HEK293 (cell line): ENCODE results near the gene ARHGAP4.

Experiments used
- CTCF ChIP-seq: fragments of 450-650 bp; formaldehyde crosslinking; IDR thresholded peaks from 2 replicates; pipeline ENCODE4 v1.5.1; 2016; ENCODE audit warnings: missing biosample characterization, missing genetic modification characterization
- HIC1 ChIP-seq: fragments of 450-650 bp; formaldehyde crosslinking; IDR thresholded peaks from 2 replicates; pipeline ENCODE4 v1.5.1; 2016; ENCODE audit warnings: missing biosample characterization, missing genetic modification characterization
- HOXC10 ChIP-seq: sonication (generic); formaldehyde crosslinking; IDR thresholded peaks from 2 replicates; pipeline ENCODE4 v1.8.1; 2023; ENCODE audit warnings: mild to moderate bottlenecking, missing genetic modification reagents
- IKZF3 ChIP-seq: fragments of 450-650 bp; IDR thresholded peaks from 2 replicates; pipeline ENCODE4 v1.5.0; 2018; ENCODE audit warnings: missing biosample characterization, mild to moderate bottlenecking, missing genetic modification characterization, moderate library complexity
- INSM2 ChIP-seq: fragments of 450-650 bp; formaldehyde crosslinking; IDR thresholded peaks from 2 replicates; pipeline ENCODE4 v1.5.1; 2016; ENCODE audit warnings: missing biosample characterization, missing genetic modification characterization
- KLF1 ChIP-seq: fragments of 450-650 bp; formaldehyde crosslinking; IDR thresholded peaks from 2 replicates; pipeline ENCODE4 v1.5.1; 2016; ENCODE audit warnings: missing biosample characterization, missing genetic modification characterization
- KLF8 ChIP-seq: fragments of 450-650 bp; formaldehyde crosslinking; IDR thresholded peaks from 2 replicates; pipeline ENCODE4 v1.5.1; 2016; ENCODE audit warnings: missing biosample characterization, missing genetic modification characterization
- OVOL3 ChIP-seq: fragments of 450-650 bp; formaldehyde crosslinking; IDR thresholded peaks from 2 replicates; pipeline ENCODE4 v1.5.1; 2016; ENCODE audit warnings: missing biosample characterization, missing genetic modification characterization
- PATZ1 ChIP-seq: fragments of 450-650 bp; formaldehyde crosslinking; IDR thresholded peaks from 2 replicates; pipeline ENCODE4 v1.5.1; 2016; ENCODE audit warnings: missing biosample characterization, missing genetic modification characterization
- PRDM1 ChIP-seq: fragments of 450-650 bp; formaldehyde crosslinking; IDR thresholded peaks from 2 replicates; pipeline ENCODE4; 2016; ENCODE audit warnings: missing biosample characterization, missing genetic modification characterization
- PRDM10 ChIP-seq: fragments of 450-650 bp; formaldehyde crosslinking; IDR thresholded peaks from 2 replicates; pipeline ENCODE4 v1.5.1; 2016; ENCODE audit warnings: missing biosample characterization, missing genetic modification characterization
- SP3 ChIP-seq: fragments of 450-650 bp; formaldehyde crosslinking; IDR thresholded peaks from 2 replicates; pipeline ENCODE4 v1.5.1; 2016; ENCODE audit warnings: missing biosample characterization, missing genetic modification characterization
- TRIM28 ChIP-seq: IDR thresholded peaks from 2 replicates; pipeline ENCODE4 v1.6.1; 2011; ENCODE audit warnings: low read length, control low read depth, borderline replicate concordance
- WT1 ChIP-seq: fragments of 450-650 bp; formaldehyde crosslinking; IDR thresholded peaks from 2 replicates; pipeline ENCODE4 v1.5.1; 2016; ENCODE audit warnings: missing biosample characterization, missing genetic modification characterization
- YY1 ChIP-seq: fragments of 450-650 bp; formaldehyde crosslinking; IDR thresholded peaks from 2 replicates; pipeline ENCODE4 v1.5.1; 2018; ENCODE audit warnings: missing biosample characterization, missing genetic modification characterization
- ZBTB6 ChIP-seq: fragments of 450-650 bp; formaldehyde crosslinking; IDR thresholded peaks from 2 replicates; pipeline ENCODE4 v1.5.1; 2017; ENCODE audit warnings: missing biosample characterization, missing genetic modification characterization
- ZNF133 ChIP-seq: fragments of 450-650 bp; formaldehyde crosslinking; IDR thresholded peaks from 2 replicates; pipeline ENCODE4 v1.5.1; 2016; ENCODE audit warnings: missing biosample characterization, missing genetic modification characterization
- ZNF16 ChIP-seq: fragments of 450-650 bp; formaldehyde crosslinking; IDR thresholded peaks from 2 replicates; pipeline ENCODE4 v1.5.1; 2016; ENCODE audit warnings: low read depth, missing biosample characterization, missing genetic modification characterization
- ZNF239 ChIP-seq: fragments of 450-650 bp; formaldehyde crosslinking; IDR thresholded peaks from 2 replicates; pipeline ENCODE4 v1.5.1; 2016; ENCODE audit warnings: missing biosample characterization, missing genetic modification characterization
- ZNF366 ChIP-seq: fragments of 450-650 bp; formaldehyde crosslinking; conservative IDR thresholded peaks from 2 replicates; pipeline ENCODE4 v1.5.1; 2016; ENCODE audit warnings: missing biosample characterization, missing genetic modification characterization
- ZNF544 ChIP-seq: fragments of 450-650 bp; formaldehyde crosslinking; IDR thresholded peaks from 2 replicates; pipeline ENCODE4 v1.5.0; 2017; ENCODE audit warnings: missing biosample characterization, missing genetic modification characterization
- ZNF549 ChIP-seq: fragments of 450-650 bp; IDR thresholded peaks from 2 replicates; pipeline ENCODE4 v1.5.1; 2018; ENCODE audit warnings: missing biosample characterization, missing genetic modification characterization, mild to moderate bottlenecking, inconsistent platforms, moderate library complexity
- ZNF558 ChIP-seq: fragments of 450-650 bp; formaldehyde crosslinking; IDR thresholded peaks from 2 replicates; pipeline ENCODE4 v1.5.1; 2016; ENCODE audit warnings: missing biosample characterization, missing genetic modification characterization
- ZNF585B ChIP-seq: fragments of 450-650 bp; formaldehyde crosslinking; IDR thresholded peaks from 2 replicates; pipeline ENCODE4 v1.5.1; 2016; ENCODE audit warnings: missing biosample characterization, missing genetic modification characterization
- ZNF76 ChIP-seq: fragments of 450-650 bp; formaldehyde crosslinking; IDR thresholded peaks from 2 replicates; pipeline ENCODE4; 2016; ENCODE audit warnings: low read depth, missing biosample characterization, missing genetic modification characterization, borderline replicate concordance
- ZSCAN16 ChIP-seq: fragments of 450-650 bp; formaldehyde crosslinking; IDR thresholded peaks from 2 replicates; pipeline ENCODE4 v1.5.1; 2016; ENCODE audit warnings: missing biosample characterization, missing genetic modification characterization

ARHGAP4 gene

GRCh38 chrX:153970357-153971123, 44.5 kb upstream of the ARHGAP4 start (continued):
- 0 out of 2 replicates have a peak, but pooled peaks have one; percentile 13 for TF ChIP-seq CTCF
- peak; percentile 31 for TF ChIP-seq KLF8
- TF ChIP-seq TRIM28 = 0 out of 2 replicates have a peak, but pooled peaks have one; percentile 7
- TF ChIP-seq ZNF558 = no peak
- TF ChIP-seq ZNF133 = no peak
- peak; percentile 75 for TF ChIP-seq ZNF76 (tag by site-specific recombination)
- TF ChIP-seq OVOL3 (tag by site-specific recombination) = no peak; the same call in 1 of the 2 replicates
- peak; percentile 47; the same call in 1 of the 2 replicates for TF ChIP-seq ZBTB6 (tag by site-specific recombination)
- no peak for TF ChIP-seq INSM2
- TF ChIP-seq IKZF3 (tag by site-specific recombination) = peak; percentile 68
- peak; percentile 19; the same call in 1 of the 2 replicates for TF ChIP-seq KLF1
- peak; percentile 88 for TF ChIP-seq WT1 (tag by site-specific recombination)
- no peak; the same call in 1 of the 2 replicates for TF ChIP-seq ZNF585B
- no peak; the same call in 1 of the 2 replicates for TF ChIP-seq HOXC10
- TF ChIP-seq PATZ1 (tag by site-specific recombination) = peak; percentile 79
- no peak for TF ChIP-seq ZSCAN16 (tag by site-specific recombination)
- TF ChIP-seq YY1 (tag by site-specific recombination) = peak; percentile 100
- no peak for TF ChIP-seq ZNF544 (tag by site-specific recombination)
- peak; percentile 96 for TF ChIP-seq SP3 (tag by site-specific recombination)
- no peak for TF ChIP-seq HIC1 (tag by site-specific recombination)
- TF ChIP-seq ZNF366 = peak; percentile 96
- TF ChIP-seq ZNF16 (tag by site-specific recombination) = 0 out of 2 replicates have a peak, but pooled peaks have one; percentile 28
- no peak for TF ChIP-seq ZNF549
- peak; percentile 46; the same call in 1 of the 2 replicates for TF ChIP-seq PRDM1 (tag by site-specific recombination)
- TF ChIP-seq PRDM10 (tag by site-specific recombination) = peak; percentile 64; the same call in 1 of the 2 replicates
- TF ChIP-seq ZNF239 (tag by site-specific recombination) = 0 out of 2 replicates have a peak, but pooled peaks have one; percentile 30
